Bronchial epithelial cell (primary cell): ENCODE data around the gene LRP5. TPM values are rescaled to one million over a fixed set of nuclear protein-coding genes. Genes with fewer than 3 reads are reported as not detected.

Experiments used
- DNase-seq: peaks from one replicate; pipeline ENCODE4 v3.0.0-alpha.2; 2010; ENCODE audit warnings: low read depth
- FAIRE-seq: peaks from 2 replicates; lab custom pipeline; 2011; peaks lifted over from hg19 to GRCh38; lab: Jason Lieb, UNC
- H3K27me3 ChIP-seq: 2 replicates; pipeline ENCODE4 v1.5.1; 2011; ENCODE audit warnings: low read length; ENCODE audit not compliant: control insufficient read depth, insufficient read depth
- H3K36me3 ChIP-seq: 2 replicates; pipeline ENCODE4 v1.5.1; 2011; ENCODE audit warnings: low read length; ENCODE audit not compliant: control insufficient read depth, insufficient read depth
- H3K4me3 ChIP-seq: 2 replicates; pipeline ENCODE4 v1.5.1; 2011; ENCODE audit warnings: mild to moderate bottlenecking, low read depth, low read length, control low read depth
- total RNA-seq: library from RNA; depleted of rRNA; stranded (reverse); fragments of >200 nt; gene quantifications from 2 replicates; pipeline ENCODE4 v1.2.1, GENCODE V29; 2014
- TF ChIP-seq, protein P1 (sequence below): IDR thresholded peaks from 2 replicates; pipeline ENCODE4 v1.5.1; 2011; ENCODE audit warnings: mild to moderate bottlenecking, moderate library complexity, low read length, control low read depth, inconsistent platforms; ENCODE audit not compliant: insufficient read depth, severe bottlenecking

The LRP5 gene
- total RNA-seq, 1 donor from 2014 or later = 21.6 TPM

GRCh38 chr11:68383976-68384501 lies 71.6 kb downstream of the LRP5 start:
- peak; percentile 11 for DNase-seq
- no peak overlapping the region for H3K4me3 ChIP-seq
- peaks cover 4% of the 10 kb centered on the region for H3K36me3 ChIP-seq
- no peaks in the 10 kb centered on the region for H3K27me3 ChIP-seq
- TF ChIP-seq, protein P1, sequence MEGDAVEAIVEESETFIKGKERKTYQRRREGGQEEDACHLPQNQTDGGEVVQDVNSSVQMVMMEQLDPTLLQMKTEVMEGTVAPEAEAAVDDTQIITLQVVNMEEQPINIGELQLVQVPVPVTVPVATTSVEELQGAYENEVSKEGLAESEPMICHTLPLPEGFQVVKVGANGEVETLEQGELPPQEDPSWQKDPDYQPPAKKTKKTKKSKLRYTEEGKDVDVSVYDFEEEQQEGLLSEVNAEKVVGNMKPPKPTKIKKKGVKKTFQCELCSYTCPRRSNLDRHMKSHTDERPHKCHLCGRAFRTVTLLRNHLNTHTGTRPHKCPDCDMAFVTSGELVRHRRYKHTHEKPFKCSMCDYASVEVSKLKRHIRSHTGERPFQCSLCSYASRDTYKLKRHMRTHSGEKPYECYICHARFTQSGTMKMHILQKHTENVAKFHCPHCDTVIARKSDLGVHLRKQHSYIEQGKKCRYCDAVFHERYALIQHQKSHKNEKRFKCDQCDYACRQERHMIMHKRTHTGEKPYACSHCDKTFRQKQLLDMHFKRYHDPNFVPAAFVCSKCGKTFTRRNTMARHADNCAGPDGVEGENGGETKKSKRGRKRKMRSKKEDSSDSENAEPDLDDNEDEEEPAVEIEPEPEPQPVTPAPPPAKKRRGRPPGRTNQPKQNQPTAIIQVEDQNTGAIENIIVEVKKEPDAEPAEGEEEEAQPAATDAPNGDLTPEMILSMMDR = peak; percentile 92
- no peak for FAIRE-seq

GRCh38 chr11:68384530-68385081 lies 72.2 kb downstream of the LRP5 start:
- FAIRE-seq = no peak
- Histone ChIP-seq H3K27me3 (no peaks in the 10 kb centered on the region), H3K4me3 (no peak overlapping the region), H3K36me3 (peaks cover 4% of the 10 kb centered on the region)
- DNase-seq = no peak
- TF ChIP-seq, protein P1 = no peak

- Histone ChIP-seq H3K36me3 (peaks cover 6% of the 10 kb centered on the region), H3K4me3 (no peak overlapping the region), H3K27me3 (no peaks in the 10 kb centered on the region)
- TF ChIP-seq, protein P1 = no peak
- FAIRE-seq (no peak), DNase-seq (no peak)
Measured at GRCh38 chr11:68385128-68385527, 72.7 kb downstream of the LRP5 start.

- TF ChIP-seq, protein P1 = no peak
- DNase-seq = no peak
- Histone ChIP-seq H3K27me3 (no peaks in the 10 kb centered on the region), H3K4me3 (no peak overlapping the region), H3K36me3 (peaks cover 6% of the 10 kb centered on the region)
- FAIRE-seq = no peak
Measured at GRCh38 chr11:68386331-68386978, 74.1 kb downstream of the LRP5 start.

GRCh38 chr11:68387840-68388239 lies 75.4 kb downstream of the LRP5 start:
- no peak for DNase-seq
- no peak for FAIRE-seq
- TF ChIP-seq, protein P1 = no peak
- H3K27me3 ChIP-seq = no peaks in the 10 kb centered on the region
- no peak overlapping the region for H3K4me3 ChIP-seq
- H3K36me3 ChIP-seq = peaks cover 9% of the 10 kb centered on the region
